DMS153 (cell line): ENCODE measurements around the gene ACTG2.

ENCODE experiments used
- DNase-seq: peaks from one replicate; lab custom pipeline; 2025; lab: John Stamatoyannopoulos, UW

The ACTG2 gene

DNA sequence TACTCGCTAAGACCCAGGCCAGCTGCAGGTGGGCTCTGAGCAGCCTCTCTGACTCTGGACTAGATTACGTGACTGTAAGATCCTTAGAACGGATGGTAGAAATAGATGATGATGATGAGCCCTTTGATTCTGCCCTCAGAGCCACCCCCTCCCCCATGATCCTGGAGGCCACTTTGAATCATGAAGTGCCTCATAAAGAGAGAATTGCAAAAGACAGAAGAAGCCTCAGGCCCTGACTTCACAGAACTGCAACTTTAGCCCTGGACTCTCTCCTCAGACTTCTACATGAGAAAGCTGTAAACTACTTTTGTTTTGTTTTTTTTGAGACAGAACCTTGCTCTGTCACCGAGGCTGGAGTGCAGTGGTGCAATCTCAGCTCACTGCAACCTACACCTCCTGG, 76.5 kb downstream of the ACTG2 start:
- DNase-seq: no peak
